Measurements from ENCODE around the gene CTNND2. TPM values are rescaled to one million over a fixed set of nuclear protein-coding genes. Genes with fewer than 3 reads are reported as not detected.

Gene CTNND2
- total RNA-seq, 1 experiment from 2014 or later, result not detected

GRCh38 chr5:11143456-11144267 lies 760.6 kb downstream of the CTNND2 start:
- no peaks in the 10 kb centered on the region for H3K4me1 Mint-ChIP-seq (ENCODE audit: insufficient read depth, unreplicated experiment)
- DNase-seq (ENCODE audit: unreplicated experiment), result no peak
- no peak overlapping the region for H3K4me3 Mint-ChIP-seq (ENCODE audit: unreplicated experiment)
- no peaks in the 10 kb centered on the region for H3K9me3 Mint-ChIP-seq (ENCODE audit: unreplicated experiment)
- H3K36me3 Mint-ChIP-seq (ENCODE audit: insufficient read depth, unreplicated experiment), result no peaks in the 10 kb centered on the region
- CTCF ChIA-PET, result interaction anchor here (0.6 kb wide), 1 partner anchor 10 kb away, joined by 3 read pairs; no protein-coding TSS in a partner anchor
- H3K27me3 Mint-ChIP-seq (ENCODE audit: insufficient read depth, unreplicated experiment), result peaks cover 11% of the 10 kb centered on the region
- POLR2A ChIA-PET, result no interaction called here
- no peak overlapping the region for H3K27ac Mint-ChIP-seq (ENCODE audit: low read depth, unreplicated experiment)
- intact Hi-C loops (cut with micrococcal nuclease), result no loop called here
- no TSS peak for BruUV-seq (replicated peaks)
- no peak for TF ChIP-seq CTCF (IDR thresholded peaks at IDR 0.05; ENCODE audit: unreplicated experiment)

DNA sequence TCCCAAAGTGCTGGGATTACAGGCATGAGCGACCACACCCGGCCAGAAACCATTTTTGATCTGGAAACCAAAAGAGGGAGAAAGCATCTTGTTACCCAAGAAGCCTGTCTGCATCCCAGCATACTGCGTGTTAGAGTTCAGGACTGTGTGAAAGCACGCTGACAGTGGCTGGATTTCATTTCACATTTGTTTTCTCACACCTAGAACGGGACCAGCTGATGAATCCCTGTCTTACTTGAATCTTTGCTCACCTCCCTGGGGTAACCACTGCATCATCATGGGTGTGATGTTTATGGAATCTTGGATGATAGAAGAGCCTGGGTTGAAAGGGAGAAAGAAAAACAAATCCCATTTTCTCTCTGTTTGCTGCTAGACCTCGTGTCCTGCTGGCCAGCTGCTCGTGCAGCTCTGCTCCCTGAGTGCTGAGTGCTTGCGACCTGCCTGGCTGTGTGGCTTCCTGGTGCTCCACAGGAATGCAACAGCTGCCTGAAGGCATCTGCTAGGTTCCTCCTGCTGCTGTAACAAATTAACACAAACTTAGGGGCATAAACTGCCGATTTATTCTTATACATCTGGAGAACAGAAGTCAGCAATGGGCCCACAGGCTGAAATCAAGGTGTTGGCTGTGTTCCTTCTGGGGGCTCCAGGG lies 764.9 kb downstream of the CTNND2 start:
- DNase-seq (ENCODE audit: unreplicated experiment), result no peak

DNA sequence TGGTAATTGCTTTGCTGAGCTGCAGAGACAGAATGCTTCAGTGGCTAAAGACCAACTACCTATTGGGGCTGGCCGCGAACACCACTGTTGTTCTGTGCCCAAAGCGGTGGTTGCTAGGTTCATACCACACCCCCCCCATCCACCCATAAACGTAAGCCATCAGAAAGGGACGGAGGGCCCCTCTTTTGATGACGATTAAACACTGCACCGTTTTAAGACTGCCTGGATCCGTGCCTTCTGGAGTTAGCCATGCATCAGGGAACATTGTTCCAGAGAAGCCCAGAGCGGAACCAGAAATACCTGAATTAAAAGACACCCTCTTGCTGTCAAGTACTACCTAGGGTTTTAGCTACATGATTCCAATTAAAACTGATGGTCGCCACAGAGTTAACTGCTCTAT lies 774.1 kb downstream of the CTNND2 start:
- no TSS peak for BruUV-seq (replicated peaks)
- Mint-ChIP-seq H3K27me3 (ENCODE audit: insufficient read depth, unreplicated experiment) (peaks cover 32% of the 10 kb centered on the region), H3K4me1 (ENCODE audit: insufficient read depth, unreplicated experiment) (no peaks in the 10 kb centered on the region), H3K4me3 (ENCODE audit: unreplicated experiment) (no peak overlapping the region), H3K27ac (ENCODE audit: low read depth, unreplicated experiment) (no peak overlapping the region), H3K36me3 (ENCODE audit: insufficient read depth, unreplicated experiment) (no peaks in the 10 kb centered on the region), H3K9me3 (ENCODE audit: unreplicated experiment) (no peaks in the 10 kb centered on the region)
- TF ChIP-seq CTCF (IDR thresholded peaks at IDR 0.05; ENCODE audit: unreplicated experiment), result no peak
- no peak for DNase-seq (ENCODE audit: unreplicated experiment)
- ChIA-PET CTCF (interaction anchor here (1.2 kb wide), 1 partner anchor 368 kb away, joined by 3 read pairs; no protein-coding TSS in a partner anchor), POLR2A (interaction anchor here (0.6 kb wide), 1 partner anchor 597 kb away, joined by 3 read pairs; no protein-coding TSS in a partner anchor)
- intact Hi-C loops (cut with micrococcal nuclease), result no loop called here

More for the DNA sequence above, 764.9 kb downstream of the CTNND2 start:
- BruUV-seq (replicated peaks), result no TSS peak
- no peaks in the 10 kb centered on the region for H3K4me1 Mint-ChIP-seq (ENCODE audit: insufficient read depth, unreplicated experiment)
- CTCF ChIA-PET, result no interaction called here
- POLR2A ChIA-PET, result interaction anchor here (1.0 to 1.4 kb wide), 2 partner anchors 13 to 25 kb away, joined by 3 read pairs; no protein-coding TSS in a partner anchor
- H3K27me3 Mint-ChIP-seq (ENCODE audit: insufficient read depth, unreplicated experiment), result peaks cover 8% of the 10 kb centered on the region
- H3K36me3 Mint-ChIP-seq (ENCODE audit: insufficient read depth, unreplicated experiment), result no peaks in the 10 kb centered on the region
- TF ChIP-seq CTCF (IDR thresholded peaks at IDR 0.05; ENCODE audit: unreplicated experiment), result no peak
- H3K9me3 Mint-ChIP-seq (ENCODE audit: unreplicated experiment), result no peaks in the 10 kb centered on the region
- no peak overlapping the region for H3K27ac Mint-ChIP-seq (ENCODE audit: low read depth, unreplicated experiment)
- intact Hi-C loops (cut with micrococcal nuclease), result no loop called here
- H3K4me3 Mint-ChIP-seq (ENCODE audit: unreplicated experiment), result no peak overlapping the region

GRCh38 chr5:11128021-11128420 lies 776.2 kb downstream of the CTNND2 start:
- H3K9me3 Mint-ChIP-seq (ENCODE audit: unreplicated experiment), result no peaks in the 10 kb centered on the region
- POLR2A ChIA-PET, result no interaction called here
- CTCF ChIA-PET, result interaction anchor here (1.2 kb wide), 1 partner anchor 268 kb away, joined by 6 read pairs; no protein-coding TSS in a partner anchor
- DNase-seq (ENCODE audit: unreplicated experiment), result no peak
- no peak for TF ChIP-seq CTCF (IDR thresholded peaks at IDR 0.05; ENCODE audit: unreplicated experiment)
- no TSS peak for BruUV-seq (replicated peaks)
- H3K4me1 Mint-ChIP-seq (ENCODE audit: insufficient read depth, unreplicated experiment), result no peaks in the 10 kb centered on the region
- H3K36me3 Mint-ChIP-seq (ENCODE audit: insufficient read depth, unreplicated experiment), result no peaks in the 10 kb centered on the region
- H3K27me3 Mint-ChIP-seq (ENCODE audit: insufficient read depth, unreplicated experiment), result peaks cover 13% of the 10 kb centered on the region
- no peak overlapping the region for H3K27ac Mint-ChIP-seq (ENCODE audit: low read depth, unreplicated experiment)
- no peak overlapping the region for H3K4me3 Mint-ChIP-seq (ENCODE audit: unreplicated experiment)
- intact Hi-C loops (cut with micrococcal nuclease), result no loop called here

Measured in MCF 10A (cell line).